NB4 (cell line): ENCODE data around the gene SCRN1.

Experiments used
- DNase-seq: peaks from one replicate; pipeline ENCODE4 v3.0.0; 2010; ENCODE audit warnings: low read depth
- H3K4me3 ChIP-seq: one replicate; pipeline ENCODE4 v1.5.1; 2011; ENCODE audit warnings: mild to moderate bottlenecking, low read depth, low read length, moderate library complexity
- MYC ChIP-seq: IDR thresholded peaks from 2 replicates; pipeline ENCODE4 v1.6.1; 2011; ENCODE audit warnings: low read depth, low read length
- POLR2A ChIP-seq: IDR thresholded peaks from 2 replicates; pipeline ENCODE4 v1.6.1; 2011; ENCODE audit warnings: mild to moderate bottlenecking; ENCODE audit not compliant: insufficient read length; ENCODE audit errors: extremely low read depth
- TF ChIP-seq, protein P1 (sequence below): IDR thresholded peaks from one replicate; pipeline ENCODE4 v1.5.1; 2012; ENCODE audit warnings: low read depth, low read length
- TF ChIP-seq, protein P2 (sequence below): IDR thresholded peaks from 2 replicates; pipeline ENCODE4 v1.6.1; 2011; ENCODE audit warnings: low read depth, low read length

Gene SCRN1

DNA sequence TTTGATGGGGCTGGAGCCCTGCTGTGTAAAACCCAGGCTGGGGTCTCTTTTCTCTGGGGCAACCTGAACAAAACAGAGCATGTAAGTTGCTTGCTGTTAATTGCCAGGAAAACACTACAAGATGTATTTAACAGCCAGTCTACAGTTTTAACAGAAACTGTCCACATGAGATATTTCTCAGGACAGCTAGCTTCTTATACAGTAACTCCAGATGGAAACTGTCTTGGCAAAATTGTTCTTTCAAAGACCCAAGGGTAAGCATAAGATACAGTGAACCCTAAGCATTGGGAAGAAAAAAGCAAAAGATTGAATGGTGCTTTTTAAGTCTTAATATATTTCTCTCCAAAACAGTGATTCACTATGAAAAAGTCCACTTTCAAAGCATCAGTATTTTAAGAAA, 28.9 kb upstream of the SCRN1 start:
- DNase-seq = no peak
- H3K4me3 ChIP-seq = no peak overlapping the region
- TF ChIP-seq POLR2A = no peak
- TF ChIP-seq, protein P1, sequence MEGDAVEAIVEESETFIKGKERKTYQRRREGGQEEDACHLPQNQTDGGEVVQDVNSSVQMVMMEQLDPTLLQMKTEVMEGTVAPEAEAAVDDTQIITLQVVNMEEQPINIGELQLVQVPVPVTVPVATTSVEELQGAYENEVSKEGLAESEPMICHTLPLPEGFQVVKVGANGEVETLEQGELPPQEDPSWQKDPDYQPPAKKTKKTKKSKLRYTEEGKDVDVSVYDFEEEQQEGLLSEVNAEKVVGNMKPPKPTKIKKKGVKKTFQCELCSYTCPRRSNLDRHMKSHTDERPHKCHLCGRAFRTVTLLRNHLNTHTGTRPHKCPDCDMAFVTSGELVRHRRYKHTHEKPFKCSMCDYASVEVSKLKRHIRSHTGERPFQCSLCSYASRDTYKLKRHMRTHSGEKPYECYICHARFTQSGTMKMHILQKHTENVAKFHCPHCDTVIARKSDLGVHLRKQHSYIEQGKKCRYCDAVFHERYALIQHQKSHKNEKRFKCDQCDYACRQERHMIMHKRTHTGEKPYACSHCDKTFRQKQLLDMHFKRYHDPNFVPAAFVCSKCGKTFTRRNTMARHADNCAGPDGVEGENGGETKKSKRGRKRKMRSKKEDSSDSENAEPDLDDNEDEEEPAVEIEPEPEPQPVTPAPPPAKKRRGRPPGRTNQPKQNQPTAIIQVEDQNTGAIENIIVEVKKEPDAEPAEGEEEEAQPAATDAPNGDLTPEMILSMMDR = no peak
- TF ChIP-seq, protein P2, sequence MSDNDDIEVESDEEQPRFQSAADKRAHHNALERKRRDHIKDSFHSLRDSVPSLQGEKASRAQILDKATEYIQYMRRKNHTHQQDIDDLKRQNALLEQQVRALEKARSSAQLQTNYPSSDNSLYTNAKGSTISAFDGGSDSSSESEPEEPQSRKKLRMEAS = no peak
- no peak for TF ChIP-seq MYC

DNA sequence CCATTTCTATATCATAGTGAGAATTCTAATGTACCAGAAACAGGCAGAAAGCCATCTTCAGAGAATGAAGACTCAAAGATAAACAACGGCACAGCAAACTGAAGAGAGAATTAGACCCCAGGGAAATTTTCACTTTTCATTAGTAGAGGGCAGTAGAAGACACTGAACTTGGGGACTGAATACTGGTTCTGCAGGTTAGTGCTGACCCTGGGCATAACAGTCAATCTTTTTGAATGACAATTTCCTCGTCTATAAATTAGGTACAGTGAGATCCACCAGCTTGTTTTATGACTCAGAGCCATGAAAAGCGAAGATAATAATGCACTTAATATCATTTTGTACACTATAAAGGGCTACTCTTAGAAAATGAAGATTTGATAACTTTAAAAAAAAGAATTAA, 23.2 kb upstream of the SCRN1 start:
- TF ChIP-seq POLR2A = no peak
- TF ChIP-seq, protein P2 = no peak
- TF ChIP-seq, protein P1 = no peak
- TF ChIP-seq MYC = no peak
- no peak overlapping the region for H3K4me3 ChIP-seq
- no peak for DNase-seq

DNA sequence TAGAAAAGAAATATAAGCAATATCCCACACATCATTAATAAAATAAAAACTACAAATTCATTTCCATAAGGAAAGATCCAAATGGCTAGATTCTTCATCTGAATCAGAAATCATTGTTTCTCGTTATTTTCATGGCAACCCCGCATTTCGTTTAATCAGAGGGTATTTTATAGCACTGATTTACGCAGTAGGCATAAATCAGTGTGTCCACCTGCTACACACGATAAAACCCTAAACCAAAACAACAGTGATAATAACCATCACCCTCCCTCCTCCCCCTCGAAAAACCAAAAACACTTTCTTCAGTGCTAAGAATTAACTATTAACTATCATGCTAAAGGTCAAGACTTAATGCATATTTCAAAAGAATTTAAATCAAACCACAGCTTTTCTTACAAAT, 20.4 kb upstream of the SCRN1 start:
- H3K4me3 ChIP-seq = no peak overlapping the region
- no peak for DNase-seq
- TF ChIP-seq MYC (no peak), POLR2A (no peak)
- TF ChIP-seq, protein P1 = no peak
- TF ChIP-seq, protein P2 = no peak

DNA sequence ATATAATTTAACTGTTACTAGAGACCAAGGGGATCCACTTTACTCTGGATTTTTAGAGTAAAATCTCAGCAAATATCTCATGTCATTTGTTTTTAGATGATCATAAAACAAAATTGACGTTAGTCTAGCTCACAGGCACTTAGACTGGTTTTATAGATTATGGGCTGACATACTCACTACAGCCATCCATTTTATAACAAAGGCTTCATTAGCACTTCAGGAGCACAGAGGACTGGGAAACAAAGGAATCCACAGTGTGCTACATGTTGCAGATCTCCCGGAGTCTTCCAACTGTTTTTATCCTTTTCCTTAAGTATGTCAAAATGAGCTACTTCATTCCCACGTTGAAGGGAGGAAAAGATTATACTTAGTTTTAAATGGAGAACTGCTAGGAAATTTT, 15.9 kb upstream of the SCRN1 start:
- H3K4me3 ChIP-seq = no peak overlapping the region
- no peak for DNase-seq
- TF ChIP-seq, protein P1 = no peak
- TF ChIP-seq, protein P2 = no peak
- TF ChIP-seq POLR2A (no peak), MYC (no peak)

DNA sequence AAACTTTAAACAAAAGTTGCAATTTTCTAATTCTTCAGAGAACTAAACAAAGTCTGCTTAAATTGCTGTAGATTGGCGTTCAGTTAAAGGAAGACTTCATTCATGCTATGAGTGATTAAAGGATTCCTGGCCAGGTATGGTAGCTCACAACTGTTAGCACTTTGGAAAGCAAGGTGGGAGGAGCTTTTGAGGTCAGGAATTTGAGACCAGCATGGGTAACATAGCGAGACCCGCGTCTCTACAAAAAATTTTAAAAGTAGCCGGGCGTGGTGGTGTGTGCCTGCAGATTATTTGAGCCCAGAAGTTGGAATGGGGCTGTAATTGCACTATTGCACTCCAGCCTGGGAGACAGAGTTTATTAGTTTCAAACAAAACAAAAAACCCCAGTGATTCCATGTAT, 13.5 kb upstream of the SCRN1 start:
- TF ChIP-seq MYC (no peak), POLR2A (no peak)
- TF ChIP-seq, protein P1 = no peak
- TF ChIP-seq, protein P2 = no peak
- no peak overlapping the region for H3K4me3 ChIP-seq
- no peak for DNase-seq

DNA sequence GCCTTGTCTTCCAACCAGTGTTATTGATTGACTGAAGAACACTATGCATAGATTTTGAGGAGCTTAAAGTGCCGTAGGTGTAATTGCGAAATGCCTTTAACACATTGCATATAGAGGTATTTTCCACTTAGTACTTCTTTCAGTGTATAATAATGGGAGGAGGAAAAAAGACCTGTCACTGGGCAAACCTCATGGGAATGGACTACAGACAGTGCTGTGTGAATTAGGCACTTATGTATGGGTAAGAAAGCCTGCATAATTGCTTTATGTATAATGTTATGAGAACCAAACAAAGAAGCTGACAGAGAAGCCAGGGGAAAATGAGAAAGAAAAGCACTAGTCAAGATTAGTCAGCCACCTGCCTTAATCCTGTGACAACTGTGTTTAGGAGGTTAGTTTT, 12.4 kb upstream of the SCRN1 start:
- H3K4me3 ChIP-seq = no peak overlapping the region
- TF ChIP-seq, protein P1 = no peak
- TF ChIP-seq MYC = no peak
- TF ChIP-seq, protein P2 = no peak
- TF ChIP-seq POLR2A = no peak
- peak; percentile 21 for DNase-seq
